HL-60 (cell line): ENCODE data around the gene STPG2.

ENCODE experiments used
- DNase-seq, 2 experiments: peaks; one replicate each; pipeline ENCODE4 v3.0.0-alpha.2; 2010 to 2020; ENCODE audit warnings: low read depth in 1 of 2, low spot score in 1 of 2
- H3K27ac ChIP-seq: fragments of 250-450 bp; sonication (Bioruptor Pico); replicated peaks from 2 replicates; pipeline ENCODE4 v1.5.1; 2020; ENCODE audit warnings: mild to moderate bottlenecking, moderate library complexity
- H3K27me3 ChIP-seq: fragments of 250-450 bp; sonication (Bioruptor Pico); 2 replicates; pipeline ENCODE4 v1.5.1; 2021; ENCODE audit warnings: mild to moderate bottlenecking, moderate library complexity; ENCODE audit not compliant: insufficient read depth, poor library complexity, severe bottlenecking
- H3K4me3 ChIP-seq: replicated peaks from 2 replicates; pipeline ENCODE4 v1.5.1; 2011; ENCODE audit warnings: mild to moderate bottlenecking, control low read depth, low read length; ENCODE audit not compliant: insufficient read depth
- GABPA ChIP-seq: IDR thresholded peaks from 2 replicates; pipeline ENCODE4 v1.6.1; 2012; ENCODE audit warnings: low read depth
- POLR2AphosphoS5 ChIP-seq: IDR thresholded peaks from 2 replicates; pipeline ENCODE4 v1.6.1; 2012; ENCODE audit warnings: low read depth
- REST ChIP-seq: IDR thresholded peaks from 2 replicates; pipeline ENCODE4 v1.6.1; 2012; ENCODE audit warnings: low read depth; ENCODE audit not compliant: insufficient replicate concordance
- SPI1 ChIP-seq: IDR thresholded peaks from 2 replicates; pipeline ENCODE4 v1.6.1; 2012; ENCODE audit warnings: low read depth, mild to moderate bottlenecking, borderline replicate concordance
- TF ChIP-seq, protein P1 (sequence below): IDR thresholded peaks from one replicate; pipeline ENCODE4 v1.5.1; 2011; ENCODE audit warnings: low read length, control low read depth, inconsistent platforms; ENCODE audit not compliant: insufficient read depth

The STPG2 gene

GRCh38 chr4:97548943-97549583, 594.2 kb downstream of the STPG2 start:
- no peak for DNase-seq
- Histone ChIP-seq H3K4me3 (no peak overlapping the region), H3K27ac (no peak overlapping the region), H3K27me3 (no peaks in the 10 kb centered on the region)
- TF ChIP-seq REST (no peak), SPI1 (no peak), POLR2AphosphoS5 (no peak), GABPA (no peak)
- TF ChIP-seq, protein P1, sequence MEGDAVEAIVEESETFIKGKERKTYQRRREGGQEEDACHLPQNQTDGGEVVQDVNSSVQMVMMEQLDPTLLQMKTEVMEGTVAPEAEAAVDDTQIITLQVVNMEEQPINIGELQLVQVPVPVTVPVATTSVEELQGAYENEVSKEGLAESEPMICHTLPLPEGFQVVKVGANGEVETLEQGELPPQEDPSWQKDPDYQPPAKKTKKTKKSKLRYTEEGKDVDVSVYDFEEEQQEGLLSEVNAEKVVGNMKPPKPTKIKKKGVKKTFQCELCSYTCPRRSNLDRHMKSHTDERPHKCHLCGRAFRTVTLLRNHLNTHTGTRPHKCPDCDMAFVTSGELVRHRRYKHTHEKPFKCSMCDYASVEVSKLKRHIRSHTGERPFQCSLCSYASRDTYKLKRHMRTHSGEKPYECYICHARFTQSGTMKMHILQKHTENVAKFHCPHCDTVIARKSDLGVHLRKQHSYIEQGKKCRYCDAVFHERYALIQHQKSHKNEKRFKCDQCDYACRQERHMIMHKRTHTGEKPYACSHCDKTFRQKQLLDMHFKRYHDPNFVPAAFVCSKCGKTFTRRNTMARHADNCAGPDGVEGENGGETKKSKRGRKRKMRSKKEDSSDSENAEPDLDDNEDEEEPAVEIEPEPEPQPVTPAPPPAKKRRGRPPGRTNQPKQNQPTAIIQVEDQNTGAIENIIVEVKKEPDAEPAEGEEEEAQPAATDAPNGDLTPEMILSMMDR, result no peak

- H3K27me3 ChIP-seq, result no peaks in the 10 kb centered on the region
- TF ChIP-seq SPI1 (no peak), POLR2AphosphoS5 (no peak), GABPA (no peak), REST (no peak)
- TF ChIP-seq, protein P1, result no peak
- DNase-seq, result no peak
- no peak overlapping the region for H3K27ac ChIP-seq
- no peak overlapping the region for H3K4me3 ChIP-seq
Measured at GRCh38 chr4:97548186-97548585, 595.1 kb downstream of the STPG2 start.

DNA sequence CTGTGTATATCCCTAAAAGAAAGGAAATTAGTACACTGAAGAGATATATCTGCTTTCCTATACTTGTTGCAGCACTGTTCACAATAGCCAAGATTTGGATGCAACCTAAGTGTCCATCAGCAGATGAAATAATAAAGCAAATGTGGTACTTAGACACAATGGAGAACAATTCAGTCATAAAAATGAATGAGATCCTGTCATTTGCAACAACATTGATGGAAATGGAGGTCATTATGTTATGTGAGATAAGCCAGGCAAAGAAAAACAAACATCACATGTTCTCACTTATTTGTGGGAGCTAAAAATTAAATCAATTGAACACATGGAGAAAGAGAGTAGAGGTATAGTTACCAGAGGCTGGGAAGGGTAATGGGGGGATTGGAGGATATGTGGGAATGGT, 611.9 kb downstream of the STPG2 start:
- Histone ChIP-seq H3K4me3 (no peak overlapping the region), H3K27me3 (no peaks in the 10 kb centered on the region), H3K27ac (no peak overlapping the region)
- DNase-seq, result no peak
- TF ChIP-seq REST (no peak), SPI1 (no peak), POLR2AphosphoS5 (no peak), GABPA (no peak)
- TF ChIP-seq, protein P1, result no peak
